Stimulated activated CD4-positive, alpha-beta T cell treated with anti-CD3 and anti-CD28 coated beads, Interleukin-12 subunit alpha, Interleukin-12 subunit beta, amount 100 ng/mL, for 48 hours (primary cell): ENCODE data around the gene CLMN.

Experiments used
- DNase-seq, 3 donors: peaks; one replicate each; pipeline ENCODE4 v3.0.0-alpha.2; 2020; ENCODE audit warnings: low read depth in 2 of 3, low spot score in 1 of 3

Gene CLMN

GRCh38 chr14:95321693-95322455, 2.2 kb upstream of the CLMN start:
- DNase-seq: no peak

- DNase-seq: no peak
Observed at GRCh38 chr14:95320955-95321600, 1.4 kb upstream of the CLMN start.

GRCh38 chr14:95320078-95320895, 579 bp upstream of the CLMN start:
- DNase-seq: no peak

GRCh38 chr14:95318399-95319311, 1.1 kb downstream of the CLMN start:
- DNase-seq: no peak

DNA sequence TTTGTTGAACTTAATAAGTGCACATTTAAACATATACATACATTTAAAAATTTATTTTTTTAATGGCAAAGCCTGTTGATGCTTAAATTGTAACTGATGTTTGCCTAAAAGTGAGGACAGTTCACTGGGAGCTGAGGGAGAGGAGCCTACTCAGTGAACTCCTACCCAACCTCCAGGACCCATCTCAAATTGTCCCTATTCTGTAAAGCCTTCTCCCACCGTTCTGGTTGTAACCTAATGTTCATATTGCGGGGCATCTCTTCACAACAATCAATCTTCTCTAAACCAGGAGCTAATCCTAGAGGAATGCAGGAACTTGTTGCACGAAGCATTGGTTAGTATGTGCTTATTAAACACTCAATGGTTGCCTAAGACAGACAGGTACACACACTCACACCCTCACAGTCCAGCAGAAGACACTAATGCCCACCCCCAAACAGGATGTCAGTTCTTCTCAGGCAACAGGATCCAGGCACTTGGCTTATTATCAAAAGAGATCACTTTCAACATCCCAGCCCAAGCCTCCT, 1.8 kb downstream of the CLMN start:
- no peak for DNase-seq

GRCh38 chr14:95316821-95317220, 2.9 kb downstream of the CLMN start:
- DNase-seq: no peak

- no peak for DNase-seq
Observed at GRCh38 chr14:95315579-95315978, 4.1 kb downstream of the CLMN start.

- DNase-seq: no peak
Observed at GRCh38 chr14:95315156-95315555, 4.6 kb downstream of the CLMN start.

DNA sequence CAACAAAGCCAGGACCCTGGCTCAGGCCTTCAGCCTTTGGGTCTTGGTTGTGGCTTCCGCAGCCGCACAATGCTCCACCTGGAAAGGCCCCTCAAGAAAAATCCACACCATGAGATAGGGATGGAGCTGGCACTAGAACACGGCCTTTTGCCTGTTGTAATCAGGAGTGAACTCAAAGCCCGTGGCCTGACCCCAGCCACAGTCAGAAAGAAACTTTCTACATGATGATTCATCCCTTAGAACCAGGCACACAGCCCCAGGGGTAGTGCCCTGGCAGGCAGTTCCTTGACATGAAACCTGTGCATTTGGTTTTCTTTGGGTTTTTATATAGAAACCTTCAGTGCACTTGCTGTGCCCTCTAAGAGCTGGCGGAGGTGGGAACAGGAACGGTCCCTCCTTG, 5.1 kb downstream of the CLMN start:
- peak; percentile 27 to 42 (median 40) for DNase-seq

DNA sequence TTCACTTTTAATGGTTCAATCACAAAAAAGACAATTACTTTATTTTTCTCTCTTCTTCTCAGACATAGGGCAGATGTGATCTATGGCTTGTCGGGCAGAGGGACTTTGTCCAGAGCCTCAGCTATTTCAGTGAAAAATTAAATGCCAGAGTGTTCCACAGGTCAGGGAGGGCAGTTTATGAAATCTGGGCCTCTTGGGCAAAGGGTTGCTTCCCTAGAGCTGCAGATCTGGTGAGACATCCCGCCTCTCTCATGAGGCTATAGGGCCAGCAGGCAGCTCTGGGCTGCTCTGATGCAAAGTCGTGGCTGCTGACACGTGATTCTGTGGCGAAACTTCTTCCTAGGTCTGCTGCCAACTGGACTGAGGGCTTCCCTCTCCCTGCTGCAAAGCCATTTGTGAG, 6.0 kb downstream of the CLMN start:
- no peak for DNase-seq

DNA sequence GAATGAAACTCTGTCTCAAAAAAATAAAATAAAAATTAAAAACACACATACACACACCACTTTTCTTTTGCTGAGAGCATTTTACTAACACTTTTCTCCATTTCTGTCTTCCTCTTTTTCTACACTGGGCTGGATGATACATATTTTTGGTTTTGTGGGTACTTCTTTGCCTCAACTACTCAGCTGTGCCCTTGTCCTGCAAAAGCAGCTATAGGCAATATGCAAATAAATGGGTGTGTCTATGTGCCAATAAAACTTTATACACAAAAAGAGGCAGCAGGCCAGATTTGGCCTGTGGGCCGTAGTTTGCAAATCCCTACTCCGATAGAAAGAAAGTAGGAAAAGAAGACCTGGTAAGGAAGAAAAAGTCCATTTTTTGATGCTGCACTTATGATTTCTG, 6.5 kb downstream of the CLMN start:
- no peak for DNase-seq

- DNase-seq: no peak
Observed at GRCh38 chr14:95312311-95312710, 7.4 kb downstream of the CLMN start.

DNA sequence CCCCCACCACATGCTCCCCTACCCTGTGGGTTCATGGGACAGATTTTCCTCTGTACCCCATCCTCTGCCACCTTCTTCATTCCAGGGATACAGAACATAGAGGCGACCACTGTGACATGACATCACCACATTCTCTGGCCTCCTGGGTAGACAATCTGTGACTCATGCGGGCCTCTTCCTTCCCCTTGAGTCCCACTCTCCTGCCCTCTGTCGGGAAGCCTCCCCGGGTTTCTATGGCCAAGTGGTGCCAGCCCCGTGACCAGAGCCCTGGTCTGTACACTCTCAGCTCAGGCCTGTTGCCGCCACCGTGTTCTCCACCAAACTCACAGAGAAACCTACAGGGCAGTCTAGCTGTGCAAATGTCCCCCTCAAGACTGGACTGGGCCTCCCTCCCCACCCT, 8.0 kb downstream of the CLMN start:
- no peak for DNase-seq

- DNase-seq: no peak
Observed at GRCh38 chr14:95310635-95311380, 8.9 kb downstream of the CLMN start.

DNA sequence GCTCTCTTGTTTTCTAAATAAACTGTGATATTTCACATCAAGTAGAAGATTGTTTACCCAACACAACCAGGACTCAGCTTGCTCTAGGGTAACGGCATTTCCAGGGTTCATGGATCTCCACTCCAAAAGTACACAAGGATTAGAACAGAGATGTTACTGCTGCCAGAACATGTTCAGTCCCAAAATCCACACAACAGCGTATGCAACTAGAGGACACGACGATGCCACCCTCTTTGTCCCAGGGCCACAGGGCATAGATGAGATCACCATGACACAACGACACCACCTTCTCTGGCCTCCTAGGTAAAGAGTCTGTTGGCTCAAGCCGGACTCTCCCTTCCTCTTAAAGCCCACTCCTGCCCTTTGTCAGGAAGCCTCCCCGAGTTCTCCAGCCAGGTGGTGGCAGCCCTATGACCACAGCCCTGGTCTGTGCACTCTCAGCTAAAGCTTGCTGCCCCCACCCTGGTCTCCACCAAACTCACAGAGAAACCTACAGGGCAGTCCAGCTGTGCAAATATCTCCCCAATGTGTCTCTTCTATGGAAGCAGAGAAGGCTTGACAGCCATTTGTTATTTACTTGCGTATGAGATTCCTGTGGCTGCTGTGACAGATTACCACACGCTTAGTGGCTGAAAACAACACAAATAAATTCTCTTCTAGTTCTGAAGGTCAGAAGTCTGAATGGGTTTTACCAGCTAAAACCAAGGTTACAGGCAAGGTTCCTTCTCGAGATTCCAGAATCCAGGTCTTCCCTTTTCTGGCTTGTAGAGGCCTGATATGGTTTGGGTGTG, 10.3 kb downstream of the CLMN start:
- DNase-seq: no peak

- DNase-seq: no peak
Observed at GRCh38 chr14:95308073-95308472, 11.6 kb downstream of the CLMN start.

DNA sequence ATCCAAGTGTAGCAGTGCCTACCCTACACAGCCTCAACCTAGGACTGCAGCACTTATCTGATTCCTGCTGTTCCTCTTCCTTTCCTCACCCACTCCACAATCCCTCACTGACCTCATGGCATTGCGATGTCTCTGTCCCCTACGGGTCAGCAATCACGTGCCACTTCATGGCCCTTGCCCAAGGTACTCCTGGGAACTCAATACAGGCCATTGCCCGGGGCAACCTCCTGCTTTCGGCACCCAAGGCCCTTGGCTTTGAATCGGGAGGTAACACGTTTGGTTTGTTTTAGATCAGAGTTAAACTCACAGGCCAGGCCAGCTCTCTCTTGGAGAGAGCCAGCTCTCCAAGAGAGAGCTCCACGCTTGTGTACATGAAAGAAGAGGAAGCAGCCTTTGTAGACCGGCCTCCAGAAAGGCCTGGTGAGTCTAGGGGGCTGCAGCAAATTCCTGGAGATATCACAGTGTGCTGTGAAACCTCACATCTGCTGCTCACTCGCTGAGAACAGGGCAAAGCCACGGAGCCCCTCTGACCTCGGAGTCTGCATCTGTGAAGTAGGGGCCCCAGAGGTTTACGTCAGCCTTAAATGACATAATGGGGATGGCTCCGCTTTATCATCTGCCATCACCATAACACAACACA, 12.2 kb downstream of the CLMN start:
- DNase-seq: no peak

GRCh38 chr14:95305940-95306339, 13.8 kb downstream of the CLMN start:
- no peak for DNase-seq

DNA sequence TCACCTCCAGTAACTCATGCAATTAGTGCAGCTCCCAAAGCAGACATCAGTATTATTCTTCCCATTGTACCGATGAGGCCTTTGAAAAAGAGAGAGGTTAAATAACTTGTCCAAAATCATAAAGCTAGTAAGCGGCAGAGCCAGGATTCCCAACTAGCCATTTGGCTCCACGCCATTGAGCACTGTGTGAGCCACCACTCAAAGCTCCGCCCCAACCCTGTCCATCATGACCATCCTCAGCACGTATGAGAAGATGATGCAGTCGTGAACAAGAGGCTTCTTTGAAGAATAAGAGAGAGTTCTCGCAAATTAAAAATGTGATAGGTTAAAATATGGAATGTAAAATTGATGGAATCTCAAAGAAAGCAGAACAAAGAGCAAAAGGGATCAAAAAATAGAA, 14.6 kb downstream of the CLMN start:
- DNase-seq: no peak
